SK-N-SH (cell line): ENCODE data around the gene RPSA.

ENCODE experiments used
- EP300 ChIP-seq, 2 experiments: IDR thresholded peaks; 2 replicates each; pipeline versions ENCODE4 v1.4.0 to v1.6.1; 2012; ENCODE audit warnings: borderline replicate concordance in 1 of 2, low read depth in 1 of 2, low read length in 1 of 2
- EZH2phosphoT487 ChIP-seq: fragments of 200-600 bp; sonication (generic); IDR thresholded peaks from 2 replicates; pipeline ENCODE4 v1.6.1; 2017; ENCODE audit warnings: low read depth, mixed run types, mild to moderate bottlenecking, antibody characterized with exemption, moderate library complexity, borderline replicate concordance
- GABPA ChIP-seq: IDR thresholded peaks from 2 replicates; pipeline ENCODE4 v1.4.0; 2012; ENCODE audit warnings: low read depth, mild to moderate bottlenecking
- TAF1 ChIP-seq: IDR thresholded peaks from 2 replicates; pipeline ENCODE4 v1.6.1; 2012; ENCODE audit warnings: low read depth, mild to moderate bottlenecking, low read length, moderate library complexity, borderline replicate concordance
- TEAD4 ChIP-seq: IDR thresholded peaks from 2 replicates; pipeline ENCODE4 v1.4.0; 2012; ENCODE audit warnings: mild to moderate bottlenecking, borderline replicate concordance; ENCODE audit not compliant: insufficient read depth
- TF ChIP-seq, protein P1 (sequence below): fragments of 200-600 bp; sonication (generic); IDR thresholded peaks from 2 replicates; pipeline ENCODE4 v1.6.1; 2017; ENCODE audit warnings: antibody characterized with exemption, mild to moderate bottlenecking, moderate library complexity
- TF ChIP-seq, protein P2 (sequence below): IDR thresholded peaks from 2 replicates; pipeline ENCODE4 v1.6.1; 2012; ENCODE audit warnings: mild to moderate bottlenecking, low read depth, low read length, moderate library complexity
- TF ChIP-seq, protein P3 (sequence below): IDR thresholded peaks from 2 replicates; pipeline ENCODE4 v1.4.0; 2012; ENCODE audit warnings: low read depth
- TF ChIP-seq, protein P4 (sequence below): IDR thresholded peaks from 2 replicates; pipeline ENCODE4 v1.4.0; 2012; ENCODE audit warnings: low read depth, borderline replicate concordance
- TF ChIP-seq, protein P5 (sequence below): IDR thresholded peaks from 2 replicates; pipeline ENCODE4 v1.4.0; 2012; ENCODE audit warnings: low read depth, borderline replicate concordance

DNA sequence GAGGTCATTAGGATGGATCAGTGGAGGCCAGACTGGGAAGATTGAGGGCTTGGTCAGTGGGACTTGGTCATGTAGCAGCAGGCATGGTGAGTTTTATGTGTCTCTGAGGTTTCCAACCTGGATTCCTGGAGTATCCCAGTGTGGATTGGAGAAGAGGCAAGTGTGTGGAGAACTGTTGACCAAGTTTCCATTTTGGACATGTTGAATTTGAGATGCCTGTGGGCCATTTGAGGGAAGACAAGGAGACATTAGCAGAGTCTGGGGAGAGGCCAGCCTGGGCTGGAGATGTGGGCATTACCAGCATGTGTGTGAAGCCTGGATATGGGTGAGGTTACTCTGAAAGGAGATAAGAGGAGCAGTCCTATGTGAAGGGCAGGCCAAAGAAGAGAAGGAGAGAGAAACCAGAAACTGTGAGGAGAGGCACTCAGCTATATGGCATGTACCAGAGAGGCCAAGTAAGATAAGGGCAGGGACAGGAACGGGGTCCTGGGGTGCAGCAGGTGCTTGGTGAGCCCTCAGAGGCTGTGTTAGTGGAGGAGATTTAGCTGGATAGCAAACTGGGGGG, 19.0 kb upstream of the RPSA start:
- TF ChIP-seq, protein P1, sequence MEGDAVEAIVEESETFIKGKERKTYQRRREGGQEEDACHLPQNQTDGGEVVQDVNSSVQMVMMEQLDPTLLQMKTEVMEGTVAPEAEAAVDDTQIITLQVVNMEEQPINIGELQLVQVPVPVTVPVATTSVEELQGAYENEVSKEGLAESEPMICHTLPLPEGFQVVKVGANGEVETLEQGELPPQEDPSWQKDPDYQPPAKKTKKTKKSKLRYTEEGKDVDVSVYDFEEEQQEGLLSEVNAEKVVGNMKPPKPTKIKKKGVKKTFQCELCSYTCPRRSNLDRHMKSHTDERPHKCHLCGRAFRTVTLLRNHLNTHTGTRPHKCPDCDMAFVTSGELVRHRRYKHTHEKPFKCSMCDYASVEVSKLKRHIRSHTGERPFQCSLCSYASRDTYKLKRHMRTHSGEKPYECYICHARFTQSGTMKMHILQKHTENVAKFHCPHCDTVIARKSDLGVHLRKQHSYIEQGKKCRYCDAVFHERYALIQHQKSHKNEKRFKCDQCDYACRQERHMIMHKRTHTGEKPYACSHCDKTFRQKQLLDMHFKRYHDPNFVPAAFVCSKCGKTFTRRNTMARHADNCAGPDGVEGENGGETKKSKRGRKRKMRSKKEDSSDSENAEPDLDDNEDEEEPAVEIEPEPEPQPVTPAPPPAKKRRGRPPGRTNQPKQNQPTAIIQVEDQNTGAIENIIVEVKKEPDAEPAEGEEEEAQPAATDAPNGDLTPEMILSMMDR, result no peak
- TF ChIP-seq, protein P2, sequence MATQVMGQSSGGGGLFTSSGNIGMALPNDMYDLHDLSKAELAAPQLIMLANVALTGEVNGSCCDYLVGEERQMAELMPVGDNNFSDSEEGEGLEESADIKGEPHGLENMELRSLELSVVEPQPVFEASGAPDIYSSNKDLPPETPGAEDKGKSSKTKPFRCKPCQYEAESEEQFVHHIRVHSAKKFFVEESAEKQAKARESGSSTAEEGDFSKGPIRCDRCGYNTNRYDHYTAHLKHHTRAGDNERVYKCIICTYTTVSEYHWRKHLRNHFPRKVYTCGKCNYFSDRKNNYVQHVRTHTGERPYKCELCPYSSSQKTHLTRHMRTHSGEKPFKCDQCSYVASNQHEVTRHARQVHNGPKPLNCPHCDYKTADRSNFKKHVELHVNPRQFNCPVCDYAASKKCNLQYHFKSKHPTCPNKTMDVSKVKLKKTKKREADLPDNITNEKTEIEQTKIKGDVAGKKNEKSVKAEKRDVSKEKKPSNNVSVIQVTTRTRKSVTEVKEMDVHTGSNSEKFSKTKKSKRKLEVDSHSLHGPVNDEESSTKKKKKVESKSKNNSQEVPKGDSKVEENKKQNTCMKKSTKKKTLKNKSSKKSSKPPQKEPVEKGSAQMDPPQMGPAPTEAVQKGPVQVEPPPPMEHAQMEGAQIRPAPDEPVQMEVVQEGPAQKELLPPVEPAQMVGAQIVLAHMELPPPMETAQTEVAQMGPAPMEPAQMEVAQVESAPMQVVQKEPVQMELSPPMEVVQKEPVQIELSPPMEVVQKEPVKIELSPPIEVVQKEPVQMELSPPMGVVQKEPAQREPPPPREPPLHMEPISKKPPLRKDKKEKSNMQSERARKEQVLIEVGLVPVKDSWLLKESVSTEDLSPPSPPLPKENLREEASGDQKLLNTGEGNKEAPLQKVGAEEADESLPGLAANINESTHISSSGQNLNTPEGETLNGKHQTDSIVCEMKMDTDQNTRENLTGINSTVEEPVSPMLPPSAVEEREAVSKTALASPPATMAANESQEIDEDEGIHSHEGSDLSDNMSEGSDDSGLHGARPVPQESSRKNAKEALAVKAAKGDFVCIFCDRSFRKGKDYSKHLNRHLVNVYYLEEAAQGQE, result no peak
- TF ChIP-seq, protein P3, sequence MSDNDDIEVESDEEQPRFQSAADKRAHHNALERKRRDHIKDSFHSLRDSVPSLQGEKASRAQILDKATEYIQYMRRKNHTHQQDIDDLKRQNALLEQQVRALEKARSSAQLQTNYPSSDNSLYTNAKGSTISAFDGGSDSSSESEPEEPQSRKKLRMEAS, result no peak
- TF ChIP-seq, protein P4, sequence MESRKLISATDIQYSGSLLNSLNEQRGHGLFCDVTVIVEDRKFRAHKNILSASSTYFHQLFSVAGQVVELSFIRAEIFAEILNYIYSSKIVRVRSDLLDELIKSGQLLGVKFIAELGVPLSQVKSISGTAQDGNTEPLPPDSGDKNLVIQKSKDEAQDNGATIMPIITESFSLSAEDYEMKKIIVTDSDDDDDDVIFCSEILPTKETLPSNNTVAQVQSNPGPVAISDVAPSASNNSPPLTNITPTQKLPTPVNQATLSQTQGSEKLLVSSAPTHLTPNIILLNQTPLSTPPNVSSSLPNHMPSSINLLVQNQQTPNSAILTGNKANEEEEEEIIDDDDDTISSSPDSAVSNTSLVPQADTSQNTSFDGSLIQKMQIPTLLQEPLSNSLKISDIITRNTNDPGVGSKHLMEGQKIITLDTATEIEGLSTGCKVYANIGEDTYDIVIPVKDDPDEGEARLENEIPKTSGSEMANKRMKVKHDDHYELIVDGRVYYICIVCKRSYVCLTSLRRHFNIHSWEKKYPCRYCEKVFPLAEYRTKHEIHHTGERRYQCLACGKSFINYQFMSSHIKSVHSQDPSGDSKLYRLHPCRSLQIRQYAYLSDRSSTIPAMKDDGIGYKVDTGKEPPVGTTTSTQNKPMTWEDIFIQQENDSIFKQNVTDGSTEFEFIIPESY, result no peak
- TF ChIP-seq, protein P5, sequence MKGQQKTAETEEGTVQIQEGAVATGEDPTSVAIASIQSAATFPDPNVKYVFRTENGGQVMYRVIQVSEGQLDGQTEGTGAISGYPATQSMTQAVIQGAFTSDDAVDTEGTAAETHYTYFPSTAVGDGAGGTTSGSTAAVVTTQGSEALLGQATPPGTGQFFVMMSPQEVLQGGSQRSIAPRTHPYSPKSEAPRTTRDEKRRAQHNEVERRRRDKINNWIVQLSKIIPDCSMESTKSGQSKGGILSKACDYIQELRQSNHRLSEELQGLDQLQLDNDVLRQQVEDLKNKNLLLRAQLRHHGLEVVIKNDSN, result no peak
- TF ChIP-seq TEAD4 (no peak), EP300 (IDR thresholded peaks at IDR 0.05; ENCODE audit: borderline replicate concordance in 1 of 2, low read depth in 1 of 2, low read length in 1 of 2) (no peak), GABPA (no peak), EZH2phosphoT487 (no peak), TAF1 (no peak)
